GM12878 (cell line): ENCODE data around the gene ZNF365. TPM values are rescaled to one million over a fixed set of nuclear protein-coding genes. Genes with fewer than 3 reads are reported as not detected.

Experiments used
- ATAC-seq: fragments of 200-7000 bp; cut with Tn5 transposase; 3 replicates; pipeline ENCODE4 v1.9.1; 2020; ENCODE audit warnings: mild to moderate bottlenecking, moderate library complexity
- BruUV-seq: library from RNA; stranded (reverse); fragments of 400-500 nt; replicated peaks from 2 replicates; lab custom pipeline; 2021; lab: Mats Ljungman, UMichigan
- CTCF ChIA-PET: fragments of 300-600 bp; sonication (Branson Sonifier 250); formaldehyde crosslinking; extraction: SDS; loops from one replicate; lab custom pipeline; 2021; ENCODE audit warnings: inconsistent platforms; lab: Yijun Ruan, JAX
- POLR2A ChIA-PET: fragments of 350-600 bp; formaldehyde crosslinking; extraction: SDS; loops from one replicate; lab custom pipeline; 2021; ENCODE audit warnings: inconsistent platforms; lab: Charles Lee
- RAD21 ChIA-PET: fragments of 300-600 bp; sonication (Branson Sonifier 250); formaldehyde crosslinking; loops from one replicate; lab custom pipeline; 2023; ENCODE audit warnings: antibody characterized with exemption; ENCODE audit not compliant: unreplicated experiment; lab: Charles Lee
- SMC1A ChIA-PET: fragments of 300-600 bp; sonication (Branson Sonifier 250); formaldehyde crosslinking; loops from one replicate; lab custom pipeline; 2023; ENCODE audit not compliant: unreplicated experiment, uncharacterized antibody; lab: Charles Lee
- DNase-seq: peaks from one replicate; pipeline ENCODE4 v3.0.0-alpha.2; 2011; ENCODE audit warnings: low read depth, low spot score
- FAIRE-seq: peaks from 3 replicates; lab custom pipeline; 2011; peaks lifted over from hg19 to GRCh38; lab: Jason Lieb, UNC
- H2AFZ ChIP-seq: 2 replicates; pipeline ENCODE4 v1.6.0; 2011; ENCODE audit warnings: low read depth, low read length, control low read depth; ENCODE audit not compliant: control insufficient read depth
- H3K27ac ChIP-seq: 2 replicates; pipeline ENCODE4 v1.5.1; 2011; ENCODE audit warnings: control low read depth; ENCODE audit not compliant: control insufficient read depth, insufficient read depth
- H3K27me3 ChIP-seq, 2 experiments: replicated peaks in 1 of 2; 2 replicates each; pipeline versions ENCODE4 v1.6.0 to v1.6.1; 2011; ENCODE audit warnings: low read length in 1 of 2; ENCODE audit not compliant: control insufficient read depth in 2 of 2, insufficient read depth in 2 of 2
- H3K36me3 ChIP-seq, 2 experiments: 2 replicates each; pipeline ENCODE4 v1.5.1; 2011; ENCODE audit warnings: low read length in 1 of 2; ENCODE audit not compliant: control insufficient read depth in 2 of 2, insufficient read depth in 2 of 2
- H3K4me1 ChIP-seq: 2 replicates; pipeline ENCODE4 v1.6.1; 2011; ENCODE audit warnings: mild to moderate bottlenecking, low read length, moderate library complexity, mixed read lengths; ENCODE audit not compliant: control insufficient read depth, insufficient read depth
- H3K4me2 ChIP-seq: 2 replicates; pipeline ENCODE4 v1.6.0; 2011; ENCODE audit warnings: control low read depth; ENCODE audit not compliant: control insufficient read depth, insufficient read depth
- H3K4me3 ChIP-seq: fragments of 200-600 bp; sonication (generic); 2 replicates; pipeline ENCODE4 v1.5.1; 2016
- H3K79me2 ChIP-seq: 2 replicates; pipeline ENCODE4 v1.6.0; 2011; ENCODE audit warnings: low read length; ENCODE audit not compliant: control insufficient read depth, insufficient read depth
- H3K9ac ChIP-seq: 2 replicates; pipeline ENCODE4 v1.8.0; 2011; ENCODE audit warnings: low read length, control low read depth, mixed read lengths; ENCODE audit not compliant: control insufficient read depth, insufficient read depth
- H3K9me3 ChIP-seq: replicated peaks from 3 replicates; pipeline ENCODE4 v1.5.1; 2011; ENCODE audit warnings: mild to moderate bottlenecking, low read length; ENCODE audit not compliant: control insufficient read depth, insufficient read depth
- H4K20me1 ChIP-seq: 2 replicates; pipeline ENCODE4 v1.6.0; 2011; ENCODE audit not compliant: control insufficient read depth, insufficient read depth
- BCL3 ChIP-seq: IDR thresholded peaks from 2 replicates; pipeline ENCODE4 v1.6.1; 2011; ENCODE audit warnings: borderline replicate concordance, low read depth, mild to moderate bottlenecking, moderate library complexity, low read length; ENCODE audit not compliant: insufficient read depth, poor library complexity, severe bottlenecking
- CEBPZ ChIP-seq: fragments of 150-350 bp; IDR thresholded peaks from 2 replicates; pipeline ENCODE4 v1.6.1; 2016; ENCODE audit warnings: low read depth, low read length
- IKZF2 ChIP-seq, 2 experiments: fragments of 450-650 bp; IDR thresholded peaks; 2 replicates each; pipeline ENCODE4 v1.6.1; 2017; ENCODE audit warnings: mild to moderate bottlenecking in 2 of 2, moderate library complexity in 2 of 2
- LARP7 ChIP-seq: fragments of 450-650 bp; IDR thresholded peaks from 2 replicates; pipeline ENCODE4 v1.6.1; 2017; ENCODE audit warnings: mild to moderate bottlenecking
- MTA3 ChIP-seq: IDR thresholded peaks from 2 replicates; pipeline ENCODE4 v1.6.1; 2012; ENCODE audit warnings: low read length, inconsistent platforms, borderline replicate concordance
- NFYA ChIP-seq: IDR thresholded peaks from 2 replicates; pipeline ENCODE4 v1.6.1; 2011; ENCODE audit warnings: low read depth, mild to moderate bottlenecking, low read length, improper control_type of control experiment, borderline replicate concordance
- PAX5 ChIP-seq: IDR thresholded peaks from 2 replicates; pipeline ENCODE4 v1.6.1; 2011; ENCODE audit warnings: low read depth, low read length, borderline replicate concordance
- PAX8 ChIP-seq: fragments of 450-650 bp; IDR thresholded peaks from 2 replicates; pipeline ENCODE4 v1.6.1; 2017; ENCODE audit warnings: mild to moderate bottlenecking, moderate library complexity
- RAD21 ChIP-seq: IDR thresholded peaks from 2 replicates; pipeline ENCODE4 v1.6.1; 2011; ENCODE audit warnings: mild to moderate bottlenecking, low read depth, low read length, moderate library complexity; ENCODE audit not compliant: insufficient read depth
- SP1 ChIP-seq: IDR thresholded peaks from one replicate; pipeline ENCODE4 v1.6.1; 2011; ENCODE audit warnings: low read depth, low read length
- TBL1XR1 ChIP-seq: IDR thresholded peaks from 2 replicates; pipeline ENCODE4 v1.6.1; 2012; ENCODE audit warnings: low read depth, low read length, improper control_type of control experiment
- YY1 ChIP-seq: IDR thresholded peaks from 2 replicates; pipeline ENCODE4 v1.6.1; 2011; ENCODE audit warnings: low read depth, mild to moderate bottlenecking, low read length
- ZNF207 ChIP-seq: fragments of 450-650 bp; IDR thresholded peaks from 2 replicates; pipeline ENCODE4 v1.6.1; 2014; ENCODE audit warnings: antibody characterized with exemption, mild to moderate bottlenecking, borderline replicate concordance
- ZNF687 ChIP-seq: fragments of 450-650 bp; IDR thresholded peaks from 2 replicates; pipeline ENCODE4 v1.6.1; 2017; ENCODE audit warnings: mild to moderate bottlenecking, moderate library complexity
- WGBS: methylation state at CpG from one replicate; pipeline ENCODE4 v1.1.6; 2016; ENCODE audit warnings: low lambda C conversion rate; ENCODE audit not compliant: insufficient replicate concordance, insufficient coverage; ENCODE audit errors: missing lambda C conversion rate; 5-methylcytosine and 5-hydroxymethylcytosine counted together
- in situ Hi-C: fragments of 300-500 bp; cut with MboI; formaldehyde crosslinking; loops from 9 replicates; pipeline ENCODE4 v1.14.3; 2018; ENCODE audit warnings: mixed read lengths
- intact Hi-C: fragments of 100-400 bp; cut with micrococcal nuclease; formaldehyde crosslinking; loops from one replicate; pipeline ENCODE4 v1.14.2; 2022; ENCODE audit not compliant: unreplicated experiment
- polyA plus RNA-seq, 11 experiments: library from polyadenylated mRNA; depleted of rRNA in 4 of 11; unstranded in 6 of 11; stranded (reverse) in 5 of 11; fragments of >200 nt; fragmentation: Nextera tagmentation in 4 of 11; fragmentation: Illumina TruSeq in 1 of 11; extraction: Ambion mirVana in 4 of 11; extraction: Trizol in 1 of 11; gene quantifications; 1 replicate in 1 of 11; 2 replicates in 10 of 11; pipeline versions ENCODE4 v1.2.1 to v1.2.3, GENCODE V29; 2011 to 2016; ENCODE audit warnings: inconsistent platforms in 2 of 11, missing spikeins in 2 of 11, low read depth in 1 of 11
- total RNA-seq, 4 experiments: library from RNA; depleted of rRNA in 3 of 4; stranded (reverse); fragments of >200 nt in 3 of 4; fragmentation: Illumina TruSeq in 1 of 4; extraction: Trizol in 1 of 4; gene quantifications; 2 replicates each; pipeline versions ENCODE4 v1.2.1 to v1.2.3, GENCODE V29; 2013 to 2021

The ZNF365 gene
- total and polyA plus RNA-seq, 10 of the 15 experiments (the other 5 are each of a cell fraction or from before 2014, with no cell fraction given) = 0.08 TPM; not detected in 9

GRCh38 chr10:62442006-62442405 is 67.8 kb downstream of the ZNF365 start (continued):
- TF ChIP-seq IKZF2 (IDR thresholded peaks at IDR 0.05) = no peak
- no peak for TF ChIP-seq MTA3
- TF ChIP-seq YY1 = no peak
- TF ChIP-seq ZNF687 = no peak
- no peak for TF ChIP-seq RAD21
- no peak for TF ChIP-seq PAX8
- TF ChIP-seq NFYA = no peak
- TF ChIP-seq TBL1XR1 = no peak
- TF ChIP-seq, all 136 proteins: peak for 0

- FAIRE-seq (no peak), DNase-seq (no peak), ATAC-seq (no peak)
- Histone ChIP-seq H3K36me3 (no peaks in the 10 kb centered on the region), H3K9ac (no peak overlapping the region), H3K4me3 (no peak overlapping the region), H3K27ac (no peak overlapping the region), H3K79me2 (no peaks in the 10 kb centered on the region), H3K4me1 (no peaks in the 10 kb centered on the region), H2AFZ (no peak overlapping the region), H4K20me1 (no peaks in the 10 kb centered on the region), H3K4me2 (no peak overlapping the region), H3K27me3 (peaks cover 0 to 7% of the 10 kb centered on the region in 2 experiments; a peak in 2 of 4 replicates), H3K9me3 (no peaks in the 10 kb centered on the region)
- ChIA-PET RAD21 (interaction anchor here (0.8 kb wide), 1 partner anchor 13 kb away, joined by 3 read pairs; no protein-coding TSS in a partner anchor), CTCF (interaction anchor here (0.7 to 1.5 kb wide), 4 partner anchors 10 to 353 kb away, joined by 3 to 4 read pairs (median 3); no protein-coding TSS in a partner anchor), SMC1A (interaction anchor here (1.4 to 1.5 kb wide), 2 partner anchors 15 to 723 kb away, joined by 3 to 4 read pairs; no protein-coding TSS in a partner anchor), POLR2A (no interaction called here)
- BruUV-seq = no TSS peak
- intact Hi-C loops (no loop called here), in situ Hi-C loops (no loop called here)
- WGBS = 47% methylated on average over 8 of the region's 8 CpGs
- no peak for TF ChIP-seq LARP7
- TF ChIP-seq SP1 = no peak
- TF ChIP-seq ZNF207 = no peak
- TF ChIP-seq CEBPZ = no peak
- TF ChIP-seq BCL3 = no peak
- TF ChIP-seq PAX5 = no peak
- no peak for TF ChIP-seq PAX8
Measured at GRCh38 chr10:62442894-62443669, 68.9 kb downstream of the ZNF365 start.
